ENCODE results near the gene ZNF124.

The ZNF124 gene

GRCh38 chr1:247114351-247115140 is 57.3 kb downstream of the ZNF124 start:
- DNase-seq (ENCODE audit: insufficient read length, low spot score) (no peak), FAIRE-seq (no peak)

GRCh38 chr1:247113733-247114271 is 58.0 kb downstream of the ZNF124 start:
- DNase-seq (ENCODE audit: insufficient read length, low spot score) (no peak), FAIRE-seq (no peak)

DNA sequence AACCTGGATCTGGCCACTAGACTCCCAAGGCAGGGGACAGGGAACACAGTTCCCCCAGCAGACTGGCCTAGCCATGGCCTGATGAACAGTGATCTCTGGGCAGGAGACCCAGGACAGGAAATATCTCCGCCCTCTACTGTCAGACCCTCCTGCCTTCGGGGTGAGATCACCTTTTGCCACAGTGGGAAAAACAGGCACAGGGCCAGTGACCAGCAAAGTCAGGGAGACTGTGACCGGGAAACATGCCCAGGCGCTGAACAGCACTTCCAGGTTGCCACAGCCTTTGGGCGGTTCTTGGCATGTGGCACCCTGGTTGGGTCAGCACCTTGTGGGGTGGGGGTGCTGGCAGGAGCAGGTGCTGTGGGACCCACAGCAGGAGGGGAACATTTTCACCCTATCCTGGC is 58.7 kb downstream of the ZNF124 start:
- peak; percentile 80 for FAIRE-seq

GRCh38 chr1:247112479-247112781 is 59.4 kb downstream of the ZNF124 start:
- FAIRE-seq (no peak), DNase-seq (ENCODE audit: insufficient read length, low spot score) (no peak)

More for the DNA sequence above, 58.7 kb downstream of the ZNF124 start:
- peak; percentile 67 for DNase-seq (ENCODE audit: insufficient read length, low spot score)

GRCh38 chr1:247111700-247112478 is 59.9 kb downstream of the ZNF124 start:
- FAIRE-seq (peak; percentile 86), DNase-seq (ENCODE audit: insufficient read length, low spot score) (peak; percentile 67)

GRCh38 chr1:247111259-247111699 is 60.5 kb downstream of the ZNF124 start:
- DNase-seq (ENCODE audit: insufficient read length, low spot score), result no peak
- FAIRE-seq, result no peak

DNA sequence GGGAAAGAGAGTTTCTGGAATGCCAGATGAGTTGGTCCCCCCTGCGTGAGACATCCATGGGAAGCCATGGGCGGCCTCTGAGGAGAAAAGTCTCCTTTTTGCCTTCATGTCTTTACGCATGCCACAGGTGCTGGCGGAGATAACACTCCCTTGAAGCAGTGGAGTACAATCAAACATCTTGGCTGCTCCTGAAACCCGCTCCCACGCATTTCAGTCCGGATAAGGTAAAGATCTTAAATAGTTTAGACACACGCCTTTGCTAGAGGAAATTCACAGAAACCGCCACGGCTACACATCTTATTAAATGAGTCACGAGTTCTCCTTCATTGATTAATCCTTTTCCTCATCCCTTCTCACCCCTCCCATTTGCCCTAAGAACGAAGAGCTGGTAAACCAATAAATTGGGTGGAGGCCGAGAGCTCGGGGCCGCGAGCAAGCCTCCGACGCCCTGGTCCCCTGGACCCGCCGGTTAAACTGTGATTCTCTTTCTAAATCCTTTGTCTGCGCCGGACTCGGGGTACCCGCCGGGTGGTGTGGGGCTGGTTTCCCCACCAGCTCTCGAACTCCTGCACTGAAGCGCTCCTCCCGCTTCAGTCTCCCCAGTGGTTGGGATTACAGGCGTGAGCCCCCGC is 61.1 kb downstream of the ZNF124 start:
- FAIRE-seq, result no peak

GRCh38 chr1:247107694-247108093 is 64.1 kb downstream of the ZNF124 start:
- FAIRE-seq, result no peak

More for the DNA sequence above, 61.1 kb downstream of the ZNF124 start:
- DNase-seq (ENCODE audit: insufficient read length, low spot score), result no peak

GRCh38 chr1:247105966-247106365 is 65.9 kb downstream of the ZNF124 start:
- FAIRE-seq, result no peak
- DNase-seq (ENCODE audit: insufficient read length, low spot score), result no peak

More at GRCh38 chr1:247107694-247108093, 64.1 kb downstream of the ZNF124 start:
- DNase-seq (ENCODE audit: insufficient read length, low spot score), result no peak

Measured in HTR-8/SVneo (cell line).